Spleen (tissue), 11 donors: Measurements from ENCODE around the gene C1GALT1C1L. TPM values are rescaled to one million over a fixed set of nuclear protein-coding genes. Genes with fewer than 3 reads are reported as not detected.

Experiments
- DNase-seq: peaks from one replicate; pipeline ENCODE4 v3.0.0-alpha.2; 2020
- H3K27ac ChIP-seq, 8 donors: fragments of 200-600 bp; sonication (generic) in 7 of 8; 1 replicate in 4 of 8; 2 replicates in 4 of 8; pipeline versions ENCODE4 v1.5.0 to v1.8.0; 2016 to 2021; ENCODE audit warnings: inconsistent platforms in 4 of 8, mild to moderate bottlenecking in 4 of 8, moderate library complexity in 1 of 8
- H3K27me3 ChIP-seq, 7 donors: fragments of 200-600 bp; sonication (generic) in 6 of 7; replicated peaks in 1 of 7; 1 replicate in 4 of 7; 2 replicates in 3 of 7; pipeline versions ENCODE4 v1.5.0 to v1.8.0; 2016 to 2021; ENCODE audit warnings: inconsistent platforms in 3 of 7, mild to moderate bottlenecking in 1 of 7
- H3K36me3 ChIP-seq, 6 donors: fragments of 200-600 bp; sonication (generic) in 5 of 6; 1 replicate in 4 of 6; 2 replicates in 2 of 6; pipeline versions ENCODE4 v1.5.0 to v1.8.0; 2016 to 2021; ENCODE audit warnings: inconsistent platforms in 2 of 6
- H3K4me1 ChIP-seq, 6 donors: fragments of 200-600 bp; sonication (generic) in 5 of 6; 1 replicate in 3 of 6; 2 replicates in 3 of 6; pipeline versions ENCODE4 v1.5.0 to v1.8.0; 2016 to 2021; ENCODE audit warnings: inconsistent platforms in 3 of 6
- H3K4me3 ChIP-seq, 8 donors: fragments of 200-600 bp; sonication (generic) in 7 of 8; 1 replicate in 4 of 8; 2 replicates in 4 of 8; pipeline versions ENCODE4 v1.5.0 to v1.8.0; 2016 to 2021; ENCODE audit warnings: inconsistent platforms in 4 of 8, mild to moderate bottlenecking in 4 of 8, moderate library complexity in 2 of 8
- H3K9me3 ChIP-seq, 8 donors: fragments of 200-600 bp; sonication (generic) in 7 of 8; 1 replicate in 4 of 8; 2 replicates in 4 of 8; pipeline versions ENCODE4 v1.5.0 to v1.8.0; 2016 to 2021; ENCODE audit warnings: inconsistent platforms in 4 of 8
- CTCF ChIP-seq, 11 experiments: fragments of 200-600 bp in 7 of 11; fragments of 450-650 bp in 4 of 11; sonication (generic) in 4 of 11; IDR thresholded peaks in 8 of 11; conservative IDR thresholded peaks in 3 of 11; 1 replicate in 7 of 11; 2 replicates in 4 of 11; pipeline versions ENCODE4 v1.4.0 to v1.8.0; 2016 to 2021; ENCODE audit warnings: antibody characterized with exemption in 11 of 11, inconsistent platforms in 4 of 11, mild to moderate bottlenecking in 1 of 11
- POLR2A ChIP-seq, 3 donors: fragments of 450-650 bp; IDR thresholded peaks; one replicate each; pipeline ENCODE4 v1.5.1; 2017; ENCODE audit warnings: antibody characterized with exemption in 3 of 3, mild to moderate bottlenecking in 1 of 3
- POLR2AphosphoS5 ChIP-seq, 3 donors: sonication (generic); formaldehyde crosslinking; IDR thresholded peaks; one replicate each; pipeline ENCODE4 v1.5.1; 2017; ENCODE audit warnings: antibody characterized with exemption in 3 of 3
- WGBS, 5 donors: extraction: QIAGEN DNeasy Blood & Tissue Kit in 3 of 5; methylation state at CpG; one replicate each; pipeline versions ENCODE4 v1.1.5 to v1.1.7; 2013 to 2018; 5-methylcytosine and 5-hydroxymethylcytosine counted together
- intact Hi-C: fragments of 100-400 bp; cut with DNase I; formaldehyde crosslinking; loops from one replicate; pipeline ENCODE4 v1.15.0; 2023; ENCODE audit warnings: low total_unique reads
- polyA plus RNA-seq, 3 donors: library from polyadenylated mRNA; stranded (reverse); fragments of 200-250 nt; gene quantifications; one replicate each; pipeline ENCODE4 v1.2.1, GENCODE V29; 2013
- total RNA-seq, 7 donors: library from RNA; depleted of rRNA in 3 of 7; stranded (reverse); fragments of >200 nt in 3 of 7; fragmentation: NEBNext Ultra II Directional in 4 of 7; extraction: Animal tissue kit (Norgen Biotek cat#: 25700) in 4 of 7; gene quantifications; one replicate each; pipeline versions ENCODE4 v1.1.0 to v1.2.1, GENCODE V29; 2016 to 2021
- donor health status: healthy with polysubstance abuse.
- donor health status: DM: no; HTN: no; CAD: no; lungs with moderate emphysema.
- donor health status: DM: no; HTN: no; CAD: no.
- donor health status: Bipolar disorder and iron deficiency.
- donor health status: healthy.
- donor health status: DM: no; HTN: no; CAD: no.
- donor health status: DM: yes; HTN: yes; CAD: no.

The C1GALT1C1L gene
- total and polyA plus RNA-seq, 10 donors = 0.10 to 0.85 (median 0.55) TPM; not detected in 1

GRCh38 chr2:43718530-43719124 is 42.4 kb upstream of the C1GALT1C1L start:
- Histone ChIP-seq H3K36me3 (no peaks in the 10 kb centered on the region), H3K27me3 (no peaks in the 10 kb centered on the region), H3K9me3 (no peaks in the 10 kb centered on the region), H3K27ac (no peak overlapping the region), H3K4me3 (no peak overlapping the region), H3K4me1 (no peaks in the 10 kb centered on the region)
- no peak for TF ChIP-seq POLR2A (IDR thresholded peaks at IDR 0.05)
- no peak for TF ChIP-seq POLR2AphosphoS5 (IDR thresholded peaks at IDR 0.05)
- TF ChIP-seq CTCF (IDR thresholded peaks at IDR 0.05 in 8 of 11, conservative IDR thresholded peaks at IDR 0.05 in 3 of 11) = no peak
- intact Hi-C loops = no loop called here
- WGBS, 5 donors = 69 to 84% (median 76%) methylated on average over 5 of the region's 5 CpGs
- no peak for DNase-seq

- H3K27ac ChIP-seq = no peak overlapping the region
- peaks cover 0 to under 1% (median 0%) of the 10 kb centered on the region in 6 donors for H3K36me3 ChIP-seq
- H3K4me3 ChIP-seq = no peak overlapping the region
- no peaks in the 10 kb centered on the region for H3K27me3 ChIP-seq
- no peaks in the 10 kb centered on the region for H3K9me3 ChIP-seq
- TF ChIP-seq CTCF (IDR thresholded peaks at IDR 0.05 in 8 of 11, conservative IDR thresholded peaks at IDR 0.05 in 3 of 11) = no peak
- TF ChIP-seq POLR2AphosphoS5 (IDR thresholded peaks at IDR 0.05) = no peak
- TF ChIP-seq POLR2A (IDR thresholded peaks at IDR 0.05) = no peak
- H3K4me1 ChIP-seq = no peaks in the 10 kb centered on the region
- no peak for DNase-seq
- intact Hi-C loops = no loop called here
These were observed 41.1 kb upstream of the C1GALT1C1L start for GRCh38 chr2:43717322-43717721.

GRCh38 chr2:43715300-43716098 is 39.3 kb upstream of the C1GALT1C1L start:
- TF ChIP-seq POLR2A (IDR thresholded peaks at IDR 0.05) = no peak
- no peak for TF ChIP-seq CTCF (IDR thresholded peaks at IDR 0.05 in 8 of 11, conservative IDR thresholded peaks at IDR 0.05 in 3 of 11)
- TF ChIP-seq POLR2AphosphoS5 (IDR thresholded peaks at IDR 0.05) = no peak
- DNase-seq = no peak
- Histone ChIP-seq H3K4me1 (no peaks in the 10 kb centered on the region), H3K27ac (no peak overlapping the region), H3K4me3 (no peak overlapping the region), H3K36me3 (peaks cover 0 to 5% (median 0%) of the 10 kb centered on the region in 6 donors), H3K27me3 (no peaks in the 10 kb centered on the region), H3K9me3 (no peaks in the 10 kb centered on the region)
- intact Hi-C loops = no loop called here
- WGBS, 5 donors = 82 to 94% (median 90%) methylated on average over 4 of the region's 4 CpGs

GRCh38 chr2:43714164-43714563 is 37.9 kb upstream of the C1GALT1C1L start:
- intact Hi-C loops = no loop called here
- TF ChIP-seq POLR2A (IDR thresholded peaks at IDR 0.05) (no peak), POLR2AphosphoS5 (IDR thresholded peaks at IDR 0.05) (no peak), CTCF (IDR thresholded peaks at IDR 0.05 in 8 of 11, conservative IDR thresholded peaks at IDR 0.05 in 3 of 11) (no peak)
- DNase-seq = no peak
- Histone ChIP-seq H3K4me1 (no peaks in the 10 kb centered on the region), H3K4me3 (no peak overlapping the region), H3K27ac (no peak overlapping the region), H3K36me3 (peaks cover 0 to 5% (median 0%) of the 10 kb centered on the region in 6 donors), H3K9me3 (no peaks in the 10 kb centered on the region), H3K27me3 (no peaks in the 10 kb centered on the region)
- WGBS, 5 donors = 21 to 34% (median 32%) methylated on average over 2 of the region's 2 CpGs
